ENCODE results near the gene CRAMP1.

- TF ChIP-seq CTCF (IDR thresholded peaks at IDR 0.05) (no peak), POLR2A (IDR thresholded peaks at IDR 0.05) (no peak)
Observed at GRCh38 chr16:1597154-1597553, 15.0 kb upstream of the CRAMP1 start.
